GM19043 (cell line): Measurements from ENCODE around the gene ALPL.

Source experiments
- ATAC-seq: cut with Tn5 transposase; IDR thresholded peaks from one replicate; pipeline ENCODE4 v1.9.1; 2021; ENCODE audit warnings: low read depth; ENCODE audit not compliant: unreplicated experiment

Gene ALPL

GRCh38 chr1:21614419-21615115 is 105.3 kb downstream of the ALPL start:
- no peak for ATAC-seq

GRCh38 chr1:21616372-21616771 is 107.1 kb downstream of the ALPL start:
- no peak for ATAC-seq

- ATAC-seq: no peak
Observed at GRCh38 chr1:21617126-21617738, 108.0 kb downstream of the ALPL start.

- no peak for ATAC-seq
Observed at GRCh38 chr1:21618059-21618458, 108.8 kb downstream of the ALPL start.

GRCh38 chr1:21618561-21619374 is 109.5 kb downstream of the ALPL start:
- no peak for ATAC-seq

- ATAC-seq: no peak
Observed at GRCh38 chr1:21619375-21619947, 110.2 kb downstream of the ALPL start.

GRCh38 chr1:21620011-21620410 is 110.8 kb downstream of the ALPL start:
- ATAC-seq: no peak

GRCh38 chr1:21620496-21620895 is 111.3 kb downstream of the ALPL start:
- no peak for ATAC-seq

GRCh38 chr1:21621051-21621450 is 111.8 kb downstream of the ALPL start:
- no peak for ATAC-seq

- ATAC-seq: no peak
Observed at GRCh38 chr1:21621761-21622436, 112.7 kb downstream of the ALPL start.

- ATAC-seq: no peak
Observed at GRCh38 chr1:21622466-21623315, 113.5 kb downstream of the ALPL start.

- no peak for ATAC-seq
Observed at GRCh38 chr1:21623410-21623961, 114.3 kb downstream of the ALPL start.

GRCh38 chr1:21624571-21625389 is 115.6 kb downstream of the ALPL start:
- no peak for ATAC-seq

- no peak for ATAC-seq
Observed at GRCh38 chr1:21625390-21626190, 116.4 kb downstream of the ALPL start.

- no peak for ATAC-seq
Observed at GRCh38 chr1:21626921-21627339, 117.7 kb downstream of the ALPL start.
